Activated naive CD8-positive, alpha-beta T cell treated with anti-CD3 and anti-CD28 coated beads for 36 hours (primary cell): ENCODE results near the gene TOB1. TPM values are rescaled to one million over a fixed set of nuclear protein-coding genes. Genes with fewer than 3 reads are reported as not detected.

Experiments
- DNase-seq: peaks from one replicate; pipeline ENCODE4 v3.0.0; 2021
- H3K27ac Mint-ChIP-seq: one replicate; pipeline ENCODE4 v1.8.0; 2022; ENCODE audit warnings: mild to moderate bottlenecking, moderate library complexity, mixed read lengths
- H3K27me3 Mint-ChIP-seq: one replicate; pipeline ENCODE4 v1.8.0; 2022; ENCODE audit warnings: mild to moderate bottlenecking, mixed read lengths
- H3K36me3 Mint-ChIP-seq: one replicate; pipeline ENCODE4 v1.8.0; 2021; ENCODE audit warnings: mild to moderate bottlenecking, mixed read lengths
- H3K4me1 Mint-ChIP-seq: one replicate; pipeline ENCODE4 v1.8.0; 2021; ENCODE audit warnings: mixed read lengths
- H3K4me3 Mint-ChIP-seq: one replicate; pipeline ENCODE4 v1.8.0; 2022; ENCODE audit warnings: mild to moderate bottlenecking, moderate library complexity, mixed read lengths
- H3K9me3 Mint-ChIP-seq: one replicate; pipeline ENCODE4 v1.8.0; 2022; ENCODE audit warnings: mixed read lengths
- total RNA-seq, 2 experiments: library from RNA; stranded (reverse); gene quantifications; one replicate each; pipeline ENCODE4 v1.2.3, GENCODE V29; 2021

Gene TOB1
- total RNA-seq, 2 experiments from 2014 or later: 40.1 to 44.9 TPM

DNA sequence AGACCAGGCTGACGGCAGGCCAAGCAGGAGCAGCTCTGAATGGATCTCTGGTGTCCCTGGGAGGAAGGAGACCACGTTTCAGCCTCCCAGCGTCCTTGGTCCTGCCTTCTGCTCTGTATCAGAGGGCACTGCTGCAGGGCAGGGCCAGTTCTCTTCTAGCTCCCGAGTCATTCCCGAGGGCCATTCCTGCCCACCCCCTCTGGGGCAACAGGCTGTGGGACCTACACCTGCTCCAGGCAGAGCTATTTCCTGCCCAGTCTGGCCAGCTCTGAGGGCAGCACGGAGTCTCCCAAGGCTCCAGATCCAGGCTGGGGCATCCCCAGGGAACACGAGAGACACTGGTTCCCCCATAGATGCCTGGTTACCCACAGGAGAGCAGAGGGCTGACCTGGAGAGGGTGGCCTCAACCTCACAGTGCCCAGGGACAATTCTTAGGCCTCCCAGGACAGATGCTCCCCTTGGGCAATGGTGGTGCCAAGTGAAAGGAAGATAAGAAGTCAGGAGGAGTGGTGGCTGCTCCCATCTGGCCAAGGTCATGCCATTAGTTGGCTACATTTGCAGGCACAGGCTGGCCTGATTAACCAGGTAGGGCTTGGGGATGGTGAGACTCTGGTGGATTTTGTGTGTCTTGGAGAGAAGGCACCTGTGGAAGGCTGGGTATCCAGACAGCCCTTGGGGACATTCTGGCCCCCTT, 28.7 kb downstream of the TOB1 start:
- Mint-ChIP-seq H3K36me3 (no peaks in the 10 kb centered on the region), H3K4me1 (no peaks in the 10 kb centered on the region), H3K4me3 (no peak overlapping the region), H3K27ac (no peak overlapping the region), H3K27me3 (peaks cover 9% of the 10 kb centered on the region), H3K9me3 (no peaks in the 10 kb centered on the region)
- no peak for DNase-seq

DNA sequence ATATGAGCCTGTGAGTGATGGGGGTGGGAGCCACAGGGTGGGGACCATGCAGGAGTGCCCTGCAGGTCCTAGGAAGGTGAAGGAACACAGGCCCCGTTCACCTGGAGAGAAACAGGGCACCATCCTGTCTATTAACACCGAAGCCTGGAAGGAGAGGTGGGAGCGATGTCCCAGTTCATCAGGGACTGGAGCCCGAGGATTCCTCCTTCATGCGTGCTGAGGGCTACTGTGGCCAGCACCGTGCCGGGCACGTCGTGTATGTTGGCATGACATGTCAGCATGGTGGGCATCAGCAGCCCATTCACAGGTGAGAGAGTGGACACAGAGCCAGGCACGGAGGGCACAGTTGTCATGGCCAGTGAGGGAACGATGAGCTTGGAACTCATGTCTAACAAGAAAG, 29.3 kb downstream of the TOB1 start:
- Mint-ChIP-seq H3K9me3 (no peaks in the 10 kb centered on the region), H3K4me3 (no peak overlapping the region), H3K27me3 (peaks cover 9% of the 10 kb centered on the region), H3K4me1 (no peaks in the 10 kb centered on the region), H3K36me3 (no peaks in the 10 kb centered on the region), H3K27ac (no peak overlapping the region)
- DNase-seq: no peak

DNA sequence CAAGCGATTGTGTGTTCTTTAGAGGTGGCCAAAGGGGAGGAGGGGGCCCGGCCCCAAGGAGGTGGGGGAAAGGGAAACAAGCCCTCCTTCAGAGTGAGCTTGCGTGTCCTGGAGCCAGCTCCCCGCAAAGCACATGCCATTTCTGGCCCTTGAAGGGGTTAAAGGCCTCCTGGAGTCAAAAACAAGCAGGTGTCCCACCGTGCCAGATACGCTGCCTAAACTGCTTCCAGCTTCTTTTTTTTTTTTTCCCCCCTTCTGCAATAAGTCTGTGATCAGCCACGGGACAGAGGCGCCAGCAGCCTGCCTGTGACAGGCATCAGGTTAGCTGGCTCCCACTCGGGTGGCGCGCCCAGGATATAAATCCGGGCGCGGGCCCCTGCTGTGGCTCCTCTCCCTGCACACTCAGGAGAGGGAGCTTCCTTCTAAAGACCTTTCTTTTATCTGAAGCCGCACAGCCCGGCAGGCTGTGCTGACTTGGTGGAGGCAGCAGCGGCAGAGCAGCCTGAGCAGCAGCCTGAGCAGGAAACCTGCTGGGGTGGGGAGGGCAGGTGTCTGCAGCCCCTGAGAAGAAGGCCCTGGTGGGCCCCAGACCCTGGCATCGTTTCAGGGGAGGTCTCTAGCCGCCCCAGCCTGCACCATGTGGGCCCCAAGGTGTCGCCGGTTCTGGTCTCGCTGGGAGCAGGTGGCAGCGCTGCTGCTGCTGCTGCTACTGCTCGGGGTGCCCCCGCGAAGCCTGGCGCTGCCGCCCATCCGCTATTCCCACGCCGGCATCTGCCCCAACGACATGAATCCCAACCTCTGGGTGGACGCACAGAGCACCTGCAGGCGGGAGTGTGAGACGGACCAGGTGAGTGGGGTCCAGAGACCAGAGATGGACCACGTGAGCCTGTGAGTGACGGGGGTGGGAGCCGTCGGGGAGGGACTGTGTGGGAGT, 30.6 kb downstream of the TOB1 start, which contains the start of gene WFIKKN2:
TSS of gene WFIKKN2 (plus strand) at position 286 of the 934 bp plus-strand sequence. CDS start at position 638, 352 bp downstream.
- H3K27me3 Mint-ChIP-seq: peaks cover 9% of the 10 kb centered on the region
- no peak for DNase-seq
- no peak within 1 kb of the TSS for H3K4me3 Mint-ChIP-seq
- H3K36me3 Mint-ChIP-seq: no peaks in the 10 kb centered on the region
- H3K27ac Mint-ChIP-seq: no peak within 1 kb of the TSS
- H3K4me1 Mint-ChIP-seq: no peaks in the 10 kb centered on the region
- H3K9me3 Mint-ChIP-seq: no peaks in the 10 kb centered on the region

DNA sequence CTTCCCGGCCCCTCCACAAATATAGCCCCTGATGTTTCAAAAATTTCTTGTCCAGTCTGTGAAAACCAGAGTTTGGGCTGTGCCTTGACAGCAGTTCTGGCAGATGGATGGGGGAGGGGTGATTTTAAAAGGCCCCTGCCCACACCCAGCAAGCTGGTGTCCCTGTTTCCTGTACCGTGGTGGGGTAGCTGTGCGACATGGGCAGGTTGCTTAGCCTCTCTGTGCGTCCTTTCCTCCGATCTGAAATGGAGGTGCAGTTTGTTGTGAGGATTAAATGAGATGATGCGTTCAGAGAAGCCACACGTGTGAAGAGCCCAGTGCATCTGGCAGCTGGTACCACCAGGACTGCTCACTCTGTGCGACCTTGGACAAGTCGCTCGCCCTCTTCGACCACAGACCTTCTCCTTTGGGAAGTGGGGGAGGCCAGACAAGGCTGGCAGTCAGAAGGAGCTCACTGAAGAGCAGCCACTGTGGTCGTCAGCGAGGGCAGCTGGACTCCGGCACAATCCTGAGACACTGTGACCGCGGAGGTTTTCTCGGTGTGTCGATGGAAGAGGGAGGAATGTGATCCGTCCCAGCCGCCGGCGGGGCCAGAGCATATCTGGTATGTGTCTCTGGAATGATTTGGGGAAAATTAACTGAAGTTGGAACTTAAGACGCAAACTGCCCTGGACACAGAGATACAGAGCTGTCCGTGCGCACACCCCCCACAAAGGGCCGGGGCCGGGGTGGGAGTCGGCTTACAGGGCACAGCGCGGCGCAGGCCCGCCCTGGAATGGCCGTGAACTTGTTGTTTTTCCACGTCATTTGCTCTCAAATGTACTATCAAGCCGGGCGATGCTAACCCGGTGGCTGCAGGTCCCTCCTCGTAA, 31.5 kb downstream of the TOB1 start:
- Mint-ChIP-seq H3K4me1 (no peaks in the 10 kb centered on the region), H3K27me3 (peaks cover 9% of the 10 kb centered on the region), H3K4me3 (no peak overlapping the region), H3K27ac (no peak overlapping the region), H3K9me3 (no peaks in the 10 kb centered on the region), H3K36me3 (no peaks in the 10 kb centered on the region)
- DNase-seq: no peak

DNA sequence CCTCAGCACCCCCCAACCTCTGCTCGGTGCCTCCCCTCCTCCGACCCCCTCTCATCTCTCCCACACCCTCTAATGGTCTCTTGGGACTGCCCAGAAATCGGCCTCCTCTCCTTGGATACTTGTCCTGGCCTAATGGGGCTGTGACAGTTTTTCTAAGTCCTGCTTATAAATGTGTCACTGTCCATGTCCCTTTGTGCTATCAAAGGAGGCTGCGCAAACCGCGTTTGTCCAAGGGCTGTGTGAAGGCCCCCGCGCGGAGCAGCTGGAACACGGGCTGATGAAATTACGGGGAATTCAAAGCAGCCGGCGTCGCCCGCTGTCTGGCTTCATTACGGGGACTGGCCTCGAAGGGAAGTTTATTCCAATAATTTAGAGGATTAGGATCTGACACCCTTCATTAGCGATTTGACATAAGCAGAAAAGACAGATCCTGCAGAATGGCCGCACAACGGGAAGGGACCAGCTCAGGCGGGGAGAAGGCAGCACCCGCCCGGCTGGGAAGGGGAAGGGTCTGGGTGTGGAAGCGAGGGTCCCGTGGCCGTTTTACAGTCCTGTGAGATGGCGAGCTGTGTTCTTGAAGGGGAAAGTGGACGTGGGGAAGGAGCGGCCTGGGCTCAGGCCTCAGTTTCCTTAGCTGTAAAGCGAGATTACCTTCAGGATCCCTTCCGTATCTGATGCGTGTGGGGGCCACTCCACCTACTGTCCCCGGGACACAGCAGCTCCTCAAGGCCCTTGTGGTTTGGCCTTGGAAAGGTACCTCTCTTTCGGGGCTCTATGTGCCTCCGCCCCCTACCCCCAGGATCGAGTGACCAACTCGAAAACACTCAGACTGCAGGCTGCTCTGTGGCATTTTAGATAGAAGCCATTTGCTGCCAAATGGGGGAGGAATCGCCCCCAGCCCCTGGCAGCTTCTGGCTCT, 32.4 kb downstream of the TOB1 start:
- Mint-ChIP-seq H3K4me3 (no peak overlapping the region), H3K36me3 (no peaks in the 10 kb centered on the region), H3K9me3 (no peaks in the 10 kb centered on the region), H3K4me1 (no peaks in the 10 kb centered on the region), H3K27me3 (peaks cover 9% of the 10 kb centered on the region), H3K27ac (no peak overlapping the region)
- DNase-seq: no peak

DNA sequence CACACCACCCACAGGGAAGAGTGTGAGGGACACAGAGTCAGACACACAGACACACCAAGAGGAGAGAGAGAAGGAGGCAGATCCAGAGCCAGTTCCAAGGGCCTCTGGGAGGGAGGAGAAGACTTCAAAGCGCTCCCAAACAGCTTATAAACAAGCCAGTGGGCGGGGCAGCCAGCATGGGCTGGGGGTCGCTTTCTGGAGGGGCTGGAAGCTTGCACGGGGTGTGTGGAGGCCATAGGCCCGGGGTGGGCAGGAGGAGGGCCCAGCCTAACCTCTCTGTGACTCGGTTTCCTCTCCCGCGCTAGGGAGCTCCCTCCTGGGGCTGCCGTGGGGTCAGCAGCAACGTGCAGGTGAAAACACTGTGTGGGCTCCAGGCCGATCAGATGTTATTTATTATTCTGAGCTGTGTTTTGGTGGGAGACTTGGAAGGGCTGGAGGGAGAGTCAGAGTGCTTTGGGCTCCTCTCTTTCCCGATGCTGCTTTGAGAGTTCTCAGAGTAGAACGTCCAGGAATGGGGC, 33.2 kb downstream of the TOB1 start:
- Mint-ChIP-seq H3K4me1 (no peaks in the 10 kb centered on the region), H3K27me3 (peaks cover 9% of the 10 kb centered on the region), H3K27ac (no peak overlapping the region), H3K36me3 (no peaks in the 10 kb centered on the region), H3K9me3 (no peaks in the 10 kb centered on the region), H3K4me3 (no peak overlapping the region)
- no peak for DNase-seq

DNA sequence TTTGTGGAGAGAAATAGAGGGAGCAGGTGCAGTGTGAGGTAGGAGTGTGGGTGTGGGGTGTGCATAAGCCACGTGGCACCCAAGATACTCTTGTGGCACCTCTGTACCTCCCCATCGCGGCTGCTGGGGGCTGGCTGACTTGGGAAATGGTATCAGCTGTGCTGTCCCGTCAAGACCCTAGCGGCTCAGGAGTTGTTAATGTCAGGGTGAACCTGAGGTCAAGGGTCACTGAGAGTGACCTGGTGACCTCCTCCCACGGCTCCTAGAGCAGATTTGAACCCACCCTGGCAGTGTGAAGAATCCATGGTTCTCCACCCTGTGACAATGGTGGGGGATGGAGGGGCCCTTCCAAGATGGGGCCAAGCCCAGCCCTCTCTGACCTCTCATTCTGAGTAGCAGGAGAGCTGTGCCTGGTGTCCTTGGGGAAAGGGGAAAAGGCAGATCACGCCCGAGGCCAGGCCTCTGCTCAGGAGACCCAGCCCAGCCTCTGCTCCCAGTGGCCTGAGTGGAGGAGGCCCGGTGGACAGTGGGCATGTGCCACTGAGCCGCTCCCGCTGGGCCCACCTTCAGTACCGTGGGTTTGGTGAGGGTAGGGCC, 33.8 kb downstream of the TOB1 start:
- H3K9me3 Mint-ChIP-seq: no peaks in the 10 kb centered on the region
- H3K4me3 Mint-ChIP-seq: no peak overlapping the region
- no peaks in the 10 kb centered on the region for H3K4me1 Mint-ChIP-seq
- H3K27ac Mint-ChIP-seq: no peak overlapping the region
- no peak for DNase-seq
- no peaks in the 10 kb centered on the region for H3K36me3 Mint-ChIP-seq
- H3K27me3 Mint-ChIP-seq: peaks cover 9% of the 10 kb centered on the region

DNA sequence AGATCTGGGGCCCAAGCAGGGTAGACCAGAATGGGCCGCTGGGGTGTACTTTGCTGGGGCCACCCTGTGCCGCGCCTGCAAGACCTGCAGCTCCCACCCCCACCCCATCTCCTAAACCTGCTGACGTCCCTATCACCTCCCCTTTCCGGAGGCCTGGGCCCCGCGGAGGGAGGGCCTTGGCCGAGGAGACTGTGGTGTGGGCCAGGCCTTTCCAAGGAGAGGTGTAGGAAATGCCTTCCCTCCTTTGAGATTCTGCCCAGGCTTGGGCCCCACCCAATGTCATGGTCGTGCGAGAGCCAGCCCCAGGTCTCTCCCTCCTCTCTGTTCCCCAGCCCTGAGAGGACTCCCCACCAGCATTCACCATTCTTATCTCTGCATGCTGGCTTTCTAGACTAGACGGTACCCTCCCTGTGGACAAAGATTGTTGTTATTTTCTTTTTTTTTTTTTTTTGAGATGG, 34.7 kb downstream of the TOB1 start:
- H3K36me3 Mint-ChIP-seq: no peaks in the 10 kb centered on the region
- H3K27ac Mint-ChIP-seq: no peak overlapping the region
- no peak for DNase-seq
- H3K4me3 Mint-ChIP-seq: no peak overlapping the region
- H3K9me3 Mint-ChIP-seq: no peaks in the 10 kb centered on the region
- H3K27me3 Mint-ChIP-seq: peaks cover 9% of the 10 kb centered on the region
- H3K4me1 Mint-ChIP-seq: no peaks in the 10 kb centered on the region

DNA sequence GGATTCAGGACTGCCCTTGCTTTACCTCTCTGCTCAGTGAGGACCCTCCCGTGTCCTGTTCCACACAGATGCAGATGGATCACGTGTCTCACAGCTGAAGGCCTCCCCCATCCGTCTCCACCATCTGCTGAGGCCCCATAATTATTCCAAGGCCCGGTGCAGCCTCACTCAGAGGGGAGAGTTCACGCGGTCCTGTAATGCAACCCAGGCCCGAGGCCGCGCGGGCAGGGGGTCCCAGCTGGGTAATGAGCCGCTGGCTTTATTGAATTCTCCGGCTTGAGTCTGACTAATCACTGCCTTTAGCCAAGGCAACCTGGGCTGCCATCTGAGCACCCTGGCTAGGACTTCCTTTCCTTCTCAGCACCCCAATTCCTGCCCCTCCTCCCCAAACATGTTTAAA, 35.2 kb downstream of the TOB1 start:
- H3K36me3 Mint-ChIP-seq: no peaks in the 10 kb centered on the region
- no peak overlapping the region for H3K4me3 Mint-ChIP-seq
- DNase-seq: no peak
- H3K27ac Mint-ChIP-seq: no peak overlapping the region
- no peaks in the 10 kb centered on the region for H3K4me1 Mint-ChIP-seq
- H3K27me3 Mint-ChIP-seq: peaks cover 9% of the 10 kb centered on the region
- no peaks in the 10 kb centered on the region for H3K9me3 Mint-ChIP-seq

DNA sequence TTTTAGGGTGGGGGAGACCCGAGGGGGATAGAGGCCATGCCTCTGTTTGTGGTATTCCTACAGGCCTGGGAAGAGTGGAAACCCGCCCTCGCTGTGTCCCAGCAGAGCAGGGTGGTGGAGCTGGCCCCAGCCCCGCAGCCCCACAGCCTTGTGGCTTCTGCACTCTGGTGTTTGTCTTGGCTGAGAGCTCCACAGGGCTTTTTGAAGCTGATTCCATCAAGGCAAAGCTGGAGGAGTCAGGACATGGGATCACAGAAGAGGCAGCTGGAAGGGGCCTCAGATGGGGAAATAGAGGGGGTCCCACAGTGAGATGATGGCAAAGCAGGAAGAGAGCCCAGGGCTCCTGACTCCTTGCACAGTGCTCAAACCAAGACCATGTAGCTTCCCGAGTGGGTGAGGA, 35.8 kb downstream of the TOB1 start:
- Mint-ChIP-seq H3K27ac (no peak overlapping the region), H3K4me1 (no peaks in the 10 kb centered on the region), H3K4me3 (no peak overlapping the region), H3K27me3 (peaks cover 9% of the 10 kb centered on the region), H3K9me3 (no peaks in the 10 kb centered on the region), H3K36me3 (no peaks in the 10 kb centered on the region)
- no peak for DNase-seq

DNA sequence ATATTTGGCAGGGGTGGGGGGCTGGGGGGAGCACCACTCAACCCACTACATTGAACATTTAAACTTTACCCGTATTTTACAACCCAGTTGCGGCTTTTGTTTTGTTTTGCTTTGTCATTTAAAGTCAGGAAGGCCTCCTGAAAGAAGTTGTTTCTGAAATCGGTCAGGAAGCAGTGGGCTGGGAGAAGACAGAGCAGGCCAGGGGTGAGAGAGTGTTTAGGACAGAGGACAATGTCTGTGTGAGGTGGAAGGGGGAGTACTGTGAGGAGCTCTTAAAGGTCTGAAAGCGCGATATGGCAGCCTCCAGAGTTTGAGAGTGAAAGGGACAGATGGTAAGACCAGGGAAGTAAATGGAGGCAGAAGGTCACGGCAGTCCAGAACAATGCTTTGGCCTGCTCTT, 36.8 kb downstream of the TOB1 start:
- Mint-ChIP-seq H3K9me3 (no peaks in the 10 kb centered on the region), H3K36me3 (no peaks in the 10 kb centered on the region), H3K27ac (no peak overlapping the region), H3K27me3 (peaks cover 4% of the 10 kb centered on the region), H3K4me3 (no peak overlapping the region), H3K4me1 (no peaks in the 10 kb centered on the region)
- DNase-seq: no peak

DNA sequence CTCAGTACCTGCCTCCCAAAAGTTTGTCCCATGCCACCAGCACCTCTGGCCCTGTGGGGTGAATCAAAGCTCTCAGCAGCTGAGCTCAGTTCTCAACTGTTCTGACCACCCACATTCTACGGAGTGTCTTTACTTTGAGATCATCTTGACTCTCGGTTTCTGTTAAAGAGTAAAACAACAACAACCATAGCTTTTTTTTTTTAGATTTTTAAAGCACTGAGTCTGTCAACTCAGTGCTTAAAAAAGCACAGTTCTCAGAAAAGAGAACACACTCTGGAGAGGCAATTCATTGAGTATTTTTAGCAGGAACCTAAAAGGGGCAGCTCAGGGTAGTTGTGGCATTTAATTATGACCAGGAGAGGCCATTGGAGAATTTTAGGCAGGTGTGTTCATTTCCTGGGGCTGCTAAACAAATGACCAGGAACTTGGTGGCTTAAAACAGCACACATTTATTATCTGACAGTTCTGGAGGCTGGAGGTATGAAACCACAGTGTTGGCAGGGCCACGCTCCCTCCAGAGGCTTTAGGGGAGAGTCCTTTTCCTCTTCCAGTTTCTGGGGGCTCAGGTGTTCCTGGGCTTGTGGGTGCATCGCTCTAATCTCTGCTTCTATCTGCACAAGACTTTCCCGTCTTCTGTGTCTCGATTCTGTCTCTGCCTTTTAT, 37.5 kb downstream of the TOB1 start:
- no peak overlapping the region for H3K27ac Mint-ChIP-seq
- no peak for DNase-seq
- H3K9me3 Mint-ChIP-seq: no peaks in the 10 kb centered on the region
- no peaks in the 10 kb centered on the region for H3K36me3 Mint-ChIP-seq
- H3K27me3 Mint-ChIP-seq: no peaks in the 10 kb centered on the region
- H3K4me3 Mint-ChIP-seq: no peak overlapping the region
- H3K4me1 Mint-ChIP-seq: no peaks in the 10 kb centered on the region

DNA sequence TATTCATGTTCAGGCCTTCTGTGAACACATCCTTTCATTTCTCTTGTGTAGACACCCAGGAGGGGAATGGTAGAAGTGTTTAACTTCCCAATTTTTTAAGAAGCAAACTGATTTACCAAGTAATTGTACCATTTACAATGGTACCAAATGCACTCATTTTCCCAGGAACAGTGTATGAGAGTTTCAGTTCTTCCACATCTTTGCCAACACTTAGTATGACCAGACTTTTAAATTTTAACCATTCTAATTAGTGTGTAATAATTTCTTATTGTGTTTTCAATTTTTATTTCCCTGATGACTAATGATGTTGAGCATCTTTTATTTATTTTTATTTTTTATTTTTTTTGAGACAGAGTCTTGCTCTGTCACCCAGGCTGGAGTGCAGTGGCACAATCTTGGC, 41.0 kb downstream of the TOB1 start:
- H3K27me3 Mint-ChIP-seq: peaks cover 3% of the 10 kb centered on the region

More for the DNA sequence above, 41.0 kb downstream of the TOB1 start:
- no peak overlapping the region for H3K27ac Mint-ChIP-seq
- H3K9me3 Mint-ChIP-seq: no peaks in the 10 kb centered on the region
- no peak overlapping the region for H3K4me3 Mint-ChIP-seq
- no peaks in the 10 kb centered on the region for H3K4me1 Mint-ChIP-seq
- no peaks in the 10 kb centered on the region for H3K36me3 Mint-ChIP-seq
- no peak for DNase-seq
